KMS-11 (cell line): Measurements from ENCODE around the gene SMIM14.

Experiments used
- H2AFZ ChIP-seq: fragments of 200-600 bp; sonication (generic); 2 replicates; pipeline ENCODE4 v1.6.1; 2016; ENCODE audit warnings: antibody characterized with exemption, mixed run types, low read depth
- H3K27ac ChIP-seq: fragments of 200-600 bp; sonication (generic); 2 replicates; pipeline ENCODE4 v1.6.1; 2016; ENCODE audit warnings: mild to moderate bottlenecking, mixed run types
- H3K27me3 ChIP-seq: fragments of 200-600 bp; sonication (generic); 2 replicates; pipeline ENCODE4 v1.6.1; 2017; ENCODE audit warnings: mild to moderate bottlenecking, low read depth, mixed run types, moderate library complexity; ENCODE audit not compliant: insufficient read depth
- H3K36me3 ChIP-seq: fragments of 200-600 bp; sonication (generic); 2 replicates; pipeline ENCODE4 v1.6.1; 2017; ENCODE audit warnings: mild to moderate bottlenecking, mixed run types; ENCODE audit not compliant: insufficient read depth
- H3K4me1 ChIP-seq: fragments of 200-600 bp; sonication (generic); 2 replicates; pipeline ENCODE4 v1.6.1; 2016; ENCODE audit warnings: mild to moderate bottlenecking, low read depth, mixed run types; ENCODE audit not compliant: poor library complexity, severe bottlenecking
- H3K4me2 ChIP-seq: fragments of 200-600 bp; sonication (generic); 2 replicates; pipeline ENCODE4 v1.7.0; 2016; ENCODE audit warnings: mild to moderate bottlenecking, mixed run types
- H3K4me3 ChIP-seq: fragments of 200-600 bp; sonication (generic); IDR thresholded peaks from 2 replicates; pipeline ENCODE4 v1.6.1; 2017; ENCODE audit warnings: low read depth, low read length, mixed read lengths; ENCODE audit not compliant: insufficient read depth
- H3K79me2 ChIP-seq: fragments of 200-600 bp; sonication (generic); 2 replicates; pipeline ENCODE4 v1.6.1; 2016; ENCODE audit warnings: low read depth, mixed run types; ENCODE audit not compliant: insufficient read depth
- H3K9ac ChIP-seq: fragments of 200-600 bp; sonication (generic); 2 replicates; pipeline ENCODE4 v1.6.1; 2016; ENCODE audit warnings: mild to moderate bottlenecking, mixed run types
- H4K20me1 ChIP-seq: fragments of 200-600 bp; sonication (generic); 2 replicates; pipeline ENCODE4 v1.6.1; 2016; ENCODE audit warnings: mild to moderate bottlenecking, mixed run types; ENCODE audit not compliant: insufficient read depth
- CTCF ChIP-seq: fragments of 200-600 bp; sonication (generic); conservative IDR thresholded peaks from 2 replicates; pipeline ENCODE4 v1.6.1; 2017; ENCODE audit warnings: low read depth, mild to moderate bottlenecking, antibody characterized with exemption, low read length, moderate library complexity, mixed read lengths

The SMIM14 gene

GRCh38 chr4:39648213-39648612 lies 9.5 kb upstream of the SMIM14 start:
- Histone ChIP-seq H3K9ac (no peak overlapping the region), H3K27ac (no peak overlapping the region), H4K20me1 (no peaks in the 10 kb centered on the region), H3K27me3 (no peaks in the 10 kb centered on the region), H3K4me3 (no peak overlapping the region), H3K79me2 (no peaks in the 10 kb centered on the region), H3K36me3 (no peaks in the 10 kb centered on the region), H3K4me2 (no peak overlapping the region), H3K4me1 (no peaks in the 10 kb centered on the region), H2AFZ (no peak overlapping the region)
- no peak for TF ChIP-seq CTCF

GRCh38 chr4:39642885-39643552 lies 4.4 kb upstream of the SMIM14 start:
- TF ChIP-seq CTCF: no peak
- H3K36me3 ChIP-seq: no peaks in the 10 kb centered on the region
- no peaks in the 10 kb centered on the region for H3K79me2 ChIP-seq
- no peak overlapping the region for H2AFZ ChIP-seq
- no peak overlapping the region for H3K4me3 ChIP-seq
- no peaks in the 10 kb centered on the region for H3K27me3 ChIP-seq
- H3K27ac ChIP-seq: no peak overlapping the region
- H3K4me1 ChIP-seq: peaks cover 9% of the 10 kb centered on the region
- H3K9ac ChIP-seq: no peak overlapping the region
- no peak overlapping the region for H3K4me2 ChIP-seq
- H4K20me1 ChIP-seq: no peaks in the 10 kb centered on the region

GRCh38 chr4:39641451-39641850 lies 2.8 kb upstream of the SMIM14 start:
- H3K4me2 ChIP-seq: no peak overlapping the region
- no peak overlapping the region for H3K9ac ChIP-seq
- no peaks in the 10 kb centered on the region for H3K36me3 ChIP-seq
- H2AFZ ChIP-seq: no peak overlapping the region
- peaks cover 20% of the 10 kb centered on the region for H3K4me1 ChIP-seq
- H3K79me2 ChIP-seq: no peaks in the 10 kb centered on the region
- no peak overlapping the region for H3K4me3 ChIP-seq
- no peaks in the 10 kb centered on the region for H4K20me1 ChIP-seq
- TF ChIP-seq CTCF: no peak
- H3K27me3 ChIP-seq: 0 out of 2 replicates have a peak, but pooled peaks cover 7% of the 10 kb centered on the region
- H3K27ac ChIP-seq: no peak overlapping the region

- Histone ChIP-seq H2AFZ (peak overlapping the region; percentile 69), H3K4me1 (peaks cover 25% of the 10 kb centered on the region), H3K36me3 (no peaks in the 10 kb centered on the region), H3K27me3 (0 out of 2 replicates have a peak, but pooled peaks cover 7% of the 10 kb centered on the region), H3K79me2 (no peaks in the 10 kb centered on the region), H3K9ac (no peak overlapping the region; the same call in 1 of the 2 replicates), H3K4me2 (peak overlapping the region; percentile 87), H4K20me1 (no peaks in the 10 kb centered on the region), H3K4me3 (peak overlapping the region; percentile 23), H3K27ac (no peak overlapping the region)
- TF ChIP-seq CTCF: no peak
Observed at GRCh38 chr4:39637586-39638353, 895 bp downstream of the SMIM14 start.
